Sciatic nerve (tissue), 2 donors: ENCODE measurements around the gene CLHC1. TPM values are rescaled to one million over a fixed set of nuclear protein-coding genes. Genes with fewer than 3 reads are reported as not detected.

Experiments
- ATAC-seq: fragments of 200-7000 bp; cut with Tn5 transposase; one replicate; pipeline ENCODE4 v1.9.1; 2020; ENCODE audit warnings: mild to moderate bottlenecking, moderate library complexity
- DNase-seq: peaks from one replicate; pipeline ENCODE4 v3.0.0-alpha.2; 2020; ENCODE audit warnings: low spot score
- intact Hi-C: fragments of 100-400 bp; cut with DNase I; formaldehyde crosslinking; loops from one replicate; pipeline ENCODE4 v1.14.2; 2022
- total RNA-seq: library from RNA; stranded (reverse); fragmentation: NEBNext Ultra II Directional; extraction: Animal tissue kit (Norgen Biotek cat#: 25700); gene quantifications from one replicate; pipeline ENCODE4 v1.2.1, GENCODE V29; 2021
- donor health status: DM: no; HTN: no; CAD: no.
- donor health status: DM: no; HTN: no; CAD: no.

Gene CLHC1
- total RNA-seq, 1 donor from 2014 or later, result 11.9 TPM

DNA sequence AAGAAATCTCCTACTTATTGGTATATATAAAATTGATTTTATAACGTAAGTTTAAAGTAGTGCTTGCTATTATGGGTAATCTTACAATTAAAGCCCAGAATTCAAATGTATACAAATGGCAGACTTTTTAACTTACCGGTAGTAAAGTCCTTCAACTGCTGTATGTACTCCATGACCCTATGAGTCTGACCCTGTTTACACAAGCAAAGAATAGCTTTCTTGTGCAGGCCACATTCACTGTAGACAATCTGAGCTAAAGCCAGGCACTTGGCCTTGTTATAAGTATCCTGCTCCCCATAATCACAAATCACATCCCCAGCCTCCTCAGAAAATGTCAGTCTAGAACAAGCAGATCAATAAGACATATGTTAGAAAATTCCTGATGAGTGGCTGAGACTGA lies 51.7 kb downstream of the CLHC1 start:
- DNase-seq, result no peak
- no peak for ATAC-seq
- intact Hi-C loops, result no loop called here

DNA sequence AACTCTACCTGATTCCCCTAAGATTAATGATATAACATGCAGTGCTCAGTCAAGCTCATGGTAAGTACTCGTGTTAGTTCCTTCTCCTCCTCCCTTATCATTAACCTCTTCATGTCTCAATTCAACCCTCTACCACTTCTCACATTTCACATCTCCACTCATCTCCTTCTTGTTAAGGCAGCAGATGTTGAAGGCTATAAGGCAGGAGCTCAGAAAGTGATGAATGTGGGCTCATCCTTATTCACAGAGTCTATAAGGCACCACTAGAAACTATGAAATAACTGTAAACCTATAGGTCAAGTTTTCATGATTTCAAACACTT lies 56.0 kb downstream of the CLHC1 start:
- no peak for DNase-seq
- intact Hi-C loops, result no loop called here
- no peak for ATAC-seq

DNA sequence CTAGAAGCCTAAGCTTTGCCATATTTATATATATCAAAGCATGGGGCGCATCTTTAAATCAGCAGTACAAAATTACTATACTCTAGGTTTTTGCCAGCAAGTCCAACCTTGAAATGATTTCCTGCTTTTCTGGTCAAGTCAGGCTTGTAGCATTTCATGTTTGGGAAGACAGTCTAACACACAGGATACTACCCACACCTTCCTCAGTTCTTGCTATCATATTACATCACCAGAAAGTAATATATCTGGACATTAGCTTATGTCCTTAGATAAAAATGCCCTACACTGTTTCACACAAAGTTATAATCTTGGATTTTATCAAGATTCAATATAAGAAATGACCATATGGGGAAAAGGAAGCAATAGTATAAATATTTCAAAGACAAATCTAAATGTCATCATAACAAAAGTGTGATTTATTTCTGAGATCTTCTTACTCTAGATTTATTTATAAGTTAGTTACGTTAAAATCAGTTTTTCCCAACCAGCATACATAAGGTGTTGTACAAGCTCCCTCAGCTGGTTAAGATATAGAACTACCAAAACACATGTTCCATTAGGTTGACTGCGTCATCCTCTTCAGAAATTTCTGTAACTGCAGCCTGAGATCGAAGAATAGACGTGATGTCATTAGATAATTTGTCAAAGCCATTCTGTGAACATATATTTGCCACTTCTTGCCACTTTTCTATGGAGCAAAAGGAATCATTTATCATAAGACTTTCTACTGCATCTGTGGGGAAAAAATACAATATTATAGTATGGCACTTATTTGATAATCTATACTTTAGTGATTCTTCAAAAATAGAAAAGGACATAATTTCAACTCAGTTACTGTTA lies 56.6 kb downstream of the CLHC1 start:
- intact Hi-C loops, result no loop called here
- DNase-seq (no peak), ATAC-seq (peak; percentile 88)

DNA sequence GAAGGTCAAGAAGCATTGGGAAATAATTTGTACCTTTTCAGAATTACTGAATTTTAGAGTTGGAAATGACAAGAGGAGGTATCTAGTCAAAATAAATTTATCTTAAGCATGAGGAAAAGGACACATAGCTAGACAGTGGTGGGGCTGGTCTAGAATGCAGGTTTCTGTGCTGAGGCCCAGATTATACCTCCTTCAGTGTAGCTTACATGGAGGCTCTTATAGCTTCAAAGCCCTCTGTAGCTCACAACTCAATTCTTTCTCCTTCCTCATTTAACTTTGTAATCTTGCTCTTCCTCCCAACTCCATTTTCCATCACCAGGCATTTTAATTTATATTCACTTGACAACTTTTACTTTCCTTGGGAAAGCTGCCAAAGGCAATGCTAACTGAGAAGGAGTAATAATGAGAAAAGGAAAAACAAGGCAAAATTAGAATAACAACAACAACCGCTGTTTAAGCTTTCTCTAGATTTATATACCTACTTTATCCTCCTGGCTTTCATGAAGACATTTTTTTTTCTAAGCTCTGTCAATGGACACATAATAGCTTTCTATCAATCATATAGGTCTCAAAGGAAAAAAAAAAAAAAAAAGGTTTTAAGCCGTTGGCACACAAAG lies 58.5 kb downstream of the CLHC1 start:
- intact Hi-C loops, result no loop called here
- ATAC-seq (no peak), DNase-seq (no peak)

DNA sequence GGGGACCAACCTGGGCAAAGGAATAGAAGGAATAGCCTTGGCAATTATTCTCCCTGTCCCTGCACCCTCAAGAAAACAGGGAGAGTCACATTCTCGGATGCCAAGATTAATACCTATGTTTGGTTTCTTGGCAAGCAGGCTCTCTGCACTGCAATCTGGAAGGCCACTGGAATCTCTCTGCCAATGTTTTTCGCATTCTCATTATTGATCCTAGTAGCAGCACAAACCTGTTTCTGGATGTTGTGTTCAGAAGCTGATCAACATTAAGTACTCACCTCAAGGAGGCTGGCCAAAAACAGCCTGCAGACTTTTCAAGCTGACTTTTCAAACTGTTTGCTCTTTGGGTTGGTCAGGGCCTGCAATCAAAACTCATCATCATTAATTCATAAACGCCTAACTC lies 62.2 kb downstream of the CLHC1 start:
- intact Hi-C loops, result loop anchor here (10.0 kb wide), 1 partner anchor 265 kb away; no protein-coding TSS in a partner anchor
- ATAC-seq (no peak), DNase-seq (no peak)

DNA sequence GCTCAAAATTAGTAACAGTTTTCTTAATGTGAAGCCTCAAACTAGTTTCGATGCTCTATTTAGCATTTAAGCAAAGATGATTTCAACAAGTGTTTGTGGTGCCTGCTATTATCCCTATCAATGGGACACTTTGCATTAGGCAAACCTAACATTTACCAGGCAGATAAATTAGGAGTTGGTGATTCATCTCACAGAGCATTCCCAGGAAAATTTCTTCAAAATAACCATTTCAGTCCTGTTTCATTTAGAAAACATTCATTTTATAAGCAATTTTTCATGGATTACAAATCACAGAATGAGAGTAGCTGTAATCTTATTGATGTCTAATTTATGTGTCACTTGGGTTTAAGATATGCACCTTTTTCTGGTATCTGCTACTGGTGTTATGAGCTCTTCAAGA lies 62.7 kb downstream of the CLHC1 start:
- ATAC-seq (no peak), DNase-seq (no peak)
- intact Hi-C loops, result loop anchor here (10.0 kb wide), 1 partner anchor 265 kb away; no protein-coding TSS in a partner anchor

DNA sequence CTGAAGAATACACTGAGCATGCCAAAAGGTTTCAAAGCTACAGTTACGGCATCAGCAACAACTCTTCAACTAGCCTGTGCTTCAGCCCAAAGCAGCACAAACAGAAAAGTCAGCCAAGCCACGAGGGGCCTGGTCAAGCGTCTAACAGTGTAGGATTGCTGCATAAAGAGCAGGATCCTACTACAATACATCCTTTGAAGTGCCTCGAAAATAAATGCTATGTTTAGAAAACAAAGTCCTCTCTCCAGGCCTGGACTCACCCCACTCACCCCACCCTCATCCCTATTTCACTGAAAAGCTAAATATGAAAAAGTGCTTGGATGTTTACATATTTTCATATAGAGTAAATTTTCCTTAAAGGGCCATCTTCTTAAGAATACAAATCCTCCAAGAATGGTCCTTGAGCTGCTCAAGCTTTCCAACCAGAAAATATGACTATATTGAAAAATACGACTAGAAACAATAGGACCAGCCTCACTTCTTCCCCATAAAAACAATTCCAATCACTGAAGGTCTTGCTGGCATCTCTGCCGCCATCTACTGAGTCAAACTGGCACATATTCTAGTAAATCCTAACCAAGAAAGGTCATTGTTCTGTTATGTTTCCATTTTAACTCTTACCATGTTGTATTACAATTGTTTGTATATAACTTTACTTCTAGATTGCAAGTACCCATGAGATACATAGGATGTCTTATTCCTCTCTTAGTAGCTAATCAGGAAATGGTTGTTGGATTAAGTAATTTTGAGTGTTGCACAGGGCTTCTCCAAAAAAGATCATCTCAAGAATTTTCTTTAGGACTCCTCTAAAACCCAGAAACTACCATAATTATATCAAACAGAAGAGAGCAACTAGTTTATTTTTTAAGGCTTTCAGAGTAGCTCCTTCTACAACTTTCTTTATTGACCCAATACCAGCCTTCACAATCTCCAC lies 63.6 kb downstream of the CLHC1 start:
- ATAC-seq (peak; percentile 88), DNase-seq (peak; percentile 75)
- intact Hi-C loops, result loop anchor here (10.0 kb wide), 1 partner anchor 264 kb away; no protein-coding TSS in a partner anchor

DNA sequence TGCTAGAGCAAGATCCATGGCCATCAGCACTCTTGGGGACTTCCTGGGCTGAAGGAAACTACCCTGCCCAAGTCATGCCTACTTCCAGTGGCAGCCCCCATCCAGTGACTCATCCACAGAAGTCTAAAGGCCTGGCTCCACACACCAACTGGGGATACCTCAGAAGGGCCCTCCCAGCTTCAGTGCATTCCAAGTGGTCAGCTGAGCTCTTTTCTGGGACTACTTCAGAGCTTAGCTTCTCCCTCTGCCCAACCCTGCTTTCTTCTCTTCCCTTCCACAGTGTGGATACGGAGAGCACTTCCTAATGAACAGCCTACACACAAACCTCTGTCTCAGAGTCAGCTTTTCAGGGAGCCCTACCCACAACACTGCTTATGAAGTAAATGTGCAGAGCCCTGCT lies 66.5 kb downstream of the CLHC1 start:
- intact Hi-C loops, result loop anchor here (10.0 kb wide), 1 partner anchor 261 kb away; no protein-coding TSS in a partner anchor
- DNase-seq (no peak), ATAC-seq (no peak)

DNA sequence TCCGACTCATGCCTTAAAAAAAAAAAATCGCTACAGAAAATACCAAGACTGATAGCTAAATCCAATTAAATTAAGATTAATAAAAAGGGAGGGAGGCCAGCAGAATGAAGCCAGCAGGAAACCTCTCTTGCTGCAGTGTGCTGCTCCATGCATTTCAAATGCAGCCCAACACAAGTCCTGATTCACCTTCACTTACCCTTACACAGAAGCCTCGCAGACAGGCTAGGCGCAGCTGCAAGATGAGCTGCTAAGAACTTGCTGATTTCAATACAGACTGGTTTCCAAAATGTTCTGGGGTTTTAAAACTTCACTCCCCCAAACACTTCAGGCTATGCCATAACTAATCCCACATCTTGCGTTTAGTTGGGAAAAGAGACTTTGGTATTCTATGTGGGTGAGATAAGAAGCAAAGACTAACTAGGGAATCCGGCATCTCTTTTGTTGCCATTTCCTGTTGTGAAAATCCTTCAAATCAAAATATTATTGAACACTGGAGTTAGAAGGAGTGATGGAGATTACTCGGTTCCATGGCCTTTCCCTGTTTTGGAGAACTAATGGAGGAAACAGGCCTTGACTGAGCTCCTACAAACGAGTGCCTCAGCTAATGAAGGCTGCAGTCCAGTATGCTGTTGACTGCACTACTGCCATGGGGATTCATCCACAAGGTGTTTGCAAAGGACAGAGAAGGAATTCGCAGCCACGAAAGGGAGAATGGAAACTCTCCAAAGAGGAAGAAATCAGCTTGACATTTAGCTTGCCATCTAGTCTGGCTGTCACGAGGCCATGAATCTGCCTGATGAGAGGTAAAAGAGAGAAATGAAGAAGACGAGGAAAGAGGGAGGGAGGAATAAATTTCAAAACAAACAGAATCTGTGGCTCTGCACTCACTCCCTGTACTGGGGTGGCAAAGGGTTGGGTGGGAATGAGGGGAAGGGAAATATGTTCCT lies 67.3 kb downstream of the CLHC1 start:
- intact Hi-C loops, result loop anchor here (10.0 kb wide), 1 partner anchor 260 kb away; no protein-coding TSS in a partner anchor
- DNase-seq, result no peak
- no peak for ATAC-seq

DNA sequence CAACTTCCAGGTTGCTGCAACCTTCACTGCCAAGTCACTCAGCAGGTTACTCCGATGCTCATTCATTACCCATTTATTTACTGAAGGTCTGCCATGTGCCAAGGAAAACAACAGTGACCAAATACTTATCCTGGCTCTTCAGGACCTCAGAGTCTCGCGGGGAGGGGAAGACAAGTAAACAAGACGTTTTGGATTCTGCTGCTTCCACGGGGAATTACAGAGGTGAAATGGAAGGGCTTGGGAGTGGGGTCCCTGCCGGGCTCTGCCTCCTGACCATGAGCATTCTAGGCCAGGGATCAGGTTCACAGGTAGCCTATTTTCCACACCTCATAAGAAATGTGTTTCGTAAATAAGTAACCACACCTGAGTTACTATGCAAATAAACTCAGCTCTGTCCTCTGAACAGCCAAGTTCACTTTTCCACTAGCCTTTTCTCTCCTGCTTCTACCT lies 68.1 kb downstream of the CLHC1 start:
- ATAC-seq (no peak), DNase-seq (no peak)
- intact Hi-C loops, result loop anchor here (10.0 kb wide), 1 partner anchor 259 kb away; no protein-coding TSS in a partner anchor

DNA sequence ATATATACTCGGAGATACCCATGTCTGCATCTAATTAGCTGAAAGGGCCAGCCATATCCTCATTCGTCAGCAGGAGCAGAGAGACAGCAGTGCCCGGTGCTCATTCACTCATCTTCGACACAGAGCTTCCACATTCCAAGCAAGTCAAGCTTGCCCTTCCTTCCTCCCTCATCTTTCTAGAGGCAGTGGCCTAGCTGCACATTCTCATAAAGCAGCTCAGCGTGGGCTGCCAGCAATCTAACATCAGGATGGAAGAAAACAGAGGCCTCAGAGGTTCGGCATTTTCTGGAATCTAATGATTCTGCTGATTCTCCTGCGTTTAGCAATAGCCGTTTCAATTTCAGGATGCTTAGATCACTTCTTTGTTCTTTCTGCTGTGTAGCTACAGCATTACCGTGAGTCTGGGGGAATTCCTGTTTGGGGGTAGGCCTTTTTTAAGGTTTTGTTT lies 68.8 kb downstream of the CLHC1 start:
- DNase-seq (no peak), ATAC-seq (peak; percentile 23)
- intact Hi-C loops, result loop anchor here (10.0 kb wide), 1 partner anchor 258 kb away; no protein-coding TSS in a partner anchor

DNA sequence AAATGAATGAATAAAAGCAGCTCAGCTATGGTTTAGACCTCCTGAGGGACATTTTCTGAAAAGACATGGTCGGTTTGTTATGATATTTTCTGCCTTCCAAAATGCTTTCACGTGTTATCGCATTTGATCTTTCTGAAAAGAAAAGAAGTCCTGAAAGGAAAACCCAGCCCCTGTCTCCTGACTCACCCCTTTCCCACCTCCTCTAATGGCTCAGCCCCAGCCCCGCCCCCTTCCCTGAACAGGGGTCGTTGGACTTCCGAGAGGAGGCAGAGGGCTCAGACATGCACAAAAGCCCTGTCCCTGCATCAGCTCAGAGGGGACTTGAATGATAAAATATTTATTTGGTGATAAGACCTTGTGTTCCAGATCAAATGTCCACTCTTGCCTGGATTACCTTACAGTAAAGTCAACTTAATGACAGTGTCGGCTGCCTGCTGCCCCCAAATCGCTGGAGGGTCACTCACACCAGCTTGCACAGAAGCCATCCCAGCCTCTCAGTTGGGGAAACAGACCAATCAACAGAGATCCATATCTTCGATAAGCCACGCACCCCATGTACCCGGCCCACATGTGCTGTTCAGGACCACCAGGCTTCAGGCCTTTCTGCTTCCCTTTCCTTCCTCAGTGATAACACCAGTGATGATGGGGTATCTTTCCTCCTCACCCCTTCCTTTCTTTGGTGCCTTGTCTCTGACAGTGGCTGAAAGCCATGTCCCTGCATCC lies 69.6 kb downstream of the CLHC1 start:
- ATAC-seq (no peak), DNase-seq (no peak)
- intact Hi-C loops, result loop anchor here (10.0 kb wide), 1 partner anchor 258 kb away; no protein-coding TSS in a partner anchor

DNA sequence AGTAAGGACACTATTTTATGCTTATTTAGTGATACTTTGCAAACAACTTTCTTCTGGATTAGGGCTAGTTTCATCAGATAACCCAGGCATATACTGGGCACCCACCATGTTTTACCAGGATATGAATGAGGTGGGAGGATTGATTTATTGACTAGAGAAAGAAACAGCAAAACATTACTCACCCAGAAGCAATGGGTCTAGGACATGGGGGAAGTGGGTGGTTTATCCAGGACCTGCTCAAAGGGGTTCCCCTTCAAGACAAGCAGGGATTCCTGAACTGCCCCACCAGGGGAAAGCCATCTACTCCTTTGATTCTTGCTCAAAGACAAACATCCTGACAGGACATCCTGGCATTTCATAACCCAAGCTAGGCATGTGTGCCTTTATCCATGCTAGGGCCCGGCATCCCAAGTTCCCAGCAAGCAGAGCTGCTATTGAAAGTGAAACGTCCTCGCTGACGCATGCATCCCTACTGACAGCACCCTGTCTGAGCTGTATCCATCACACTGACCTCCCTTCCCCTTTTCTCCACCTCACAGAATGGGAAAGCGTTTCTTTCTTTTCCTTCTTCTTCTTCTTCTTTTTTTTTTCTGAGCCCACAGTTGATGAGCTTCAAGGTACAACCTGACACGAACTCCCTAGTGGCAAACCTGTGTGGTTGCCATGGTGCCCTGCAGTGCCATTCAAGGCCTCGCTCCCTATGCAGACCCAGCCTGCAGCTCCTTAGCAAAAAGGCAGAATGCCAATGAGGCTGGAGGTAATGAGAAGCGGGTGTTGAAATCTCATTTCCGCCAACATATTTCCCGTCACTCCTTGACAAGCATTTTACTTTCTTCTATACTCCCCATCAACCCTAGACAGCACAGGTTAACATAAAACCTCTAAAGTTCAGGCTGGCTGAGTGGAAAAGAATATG lies 70.5 kb downstream of the CLHC1 start:
- no peak for DNase-seq
- intact Hi-C loops, result loop anchor here (10.0 kb wide), 1 partner anchor 257 kb away; no protein-coding TSS in a partner anchor
- ATAC-seq, result no peak

DNA sequence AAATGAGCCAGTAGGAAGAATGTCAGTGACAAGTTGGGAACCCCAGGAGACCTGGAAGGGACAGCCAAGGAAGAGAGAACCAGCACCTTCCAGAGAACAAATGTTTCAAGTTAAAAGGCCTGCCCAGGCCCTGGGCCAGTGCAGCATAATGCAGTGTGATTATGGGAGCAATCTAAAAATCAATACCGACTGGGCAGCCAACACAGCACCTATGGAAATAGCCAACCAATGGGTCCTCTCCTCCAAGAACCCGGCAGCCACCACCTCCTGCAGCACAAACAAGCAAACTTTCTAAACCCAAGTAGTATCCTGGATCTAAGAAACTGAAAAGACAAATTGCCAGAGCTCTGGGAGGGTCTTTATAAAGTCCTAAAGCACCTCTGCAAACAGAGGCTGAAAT lies 71.7 kb downstream of the CLHC1 start:
- intact Hi-C loops, result loop anchor here (10.0 kb wide), 1 partner anchor 256 kb away; no protein-coding TSS in a partner anchor
- DNase-seq, result no peak
- no peak for ATAC-seq

DNA sequence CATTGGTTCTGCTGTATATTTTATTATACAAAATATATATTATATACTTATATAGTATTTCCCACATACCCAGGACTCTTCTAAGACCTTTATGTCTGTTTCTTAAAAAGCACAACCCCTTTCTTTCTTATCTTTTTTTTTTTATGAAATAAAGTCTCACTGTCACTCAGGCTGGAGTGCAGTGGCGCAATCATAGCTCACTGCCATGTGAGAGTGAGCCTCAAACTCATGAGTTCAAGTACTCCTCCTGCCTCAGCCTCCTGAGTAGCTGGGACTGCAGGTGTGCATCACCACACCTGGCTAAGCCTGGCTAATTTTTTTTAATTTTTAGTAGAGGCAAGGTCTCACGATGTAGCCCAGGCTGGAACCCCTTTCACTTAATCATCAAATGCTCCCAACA lies 72.3 kb downstream of the CLHC1 start:
- ATAC-seq, result no peak
- no peak for DNase-seq
- intact Hi-C loops, result loop anchor here (10.0 kb wide), 1 partner anchor 255 kb away; no protein-coding TSS in a partner anchor

DNA sequence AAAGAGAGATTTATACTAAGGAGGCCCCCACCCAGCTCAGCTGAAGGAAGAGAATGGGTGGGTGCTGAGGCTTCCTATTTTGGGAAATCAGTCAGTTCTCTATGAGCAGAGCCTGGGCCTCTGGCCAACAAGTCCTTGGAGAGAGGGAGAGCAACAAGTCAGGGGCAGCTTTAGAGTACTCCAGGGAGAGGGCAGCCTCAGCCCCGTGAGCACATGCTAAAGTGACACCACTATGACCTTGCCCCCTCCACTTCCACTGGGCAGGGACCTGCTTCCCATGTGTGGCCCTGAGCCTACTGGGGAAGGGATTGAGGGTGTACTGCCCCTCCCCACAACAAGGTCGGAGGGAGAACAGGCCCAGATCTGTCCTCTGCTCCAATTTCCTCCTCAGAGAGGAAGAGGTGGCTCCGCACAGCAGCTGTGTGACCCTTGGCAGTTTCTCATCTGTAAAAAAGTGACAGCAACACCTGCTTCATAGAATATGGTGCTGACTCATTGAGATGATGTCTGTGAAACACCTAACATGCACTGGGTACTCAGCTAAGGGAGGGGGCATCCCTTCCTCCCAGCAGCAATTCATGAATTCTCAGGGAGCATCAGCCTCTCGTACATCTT lies 72.9 kb downstream of the CLHC1 start:
- intact Hi-C loops, result no loop called here
- ATAC-seq (peak; percentile 39), DNase-seq (no peak)
